ENCODE data around the gene CHRNA5.

GRCh38 chr15:78617516-78617915 is 52.2 kb downstream of the CHRNA5 start:
- TF ChIP-seq NFRKB (IDR thresholded peaks at IDR 0.05), result no peak
- TF ChIP-seq SP1 (IDR thresholded peaks at IDR 0.05), result no peak
- TF ChIP-seq ARNT (IDR thresholded peaks at IDR 0.05), result no peak
- TF ChIP-seq TARDBP (IDR thresholded peaks at IDR 0.05), result no peak
- TF ChIP-seq BHLHE40 (IDR thresholded peaks at IDR 0.05; ENCODE audit: borderline replicate concordance), result no peak
- no peak for TF ChIP-seq SUZ12 (IDR thresholded peaks at IDR 0.05)
- TF ChIP-seq FOXM1 (IDR thresholded peaks at IDR 0.05; ENCODE audit: borderline replicate concordance), result no peak
- no peak for TF ChIP-seq L3MBTL2 (conservative IDR thresholded peaks at IDR 0.05)
